Calu3 (cell line): ENCODE measurements around the gene ZNF491. TPM values are rescaled to one million over a fixed set of nuclear protein-coding genes. Genes with fewer than 3 reads are reported as not detected.

Experiments used
- BruUV-seq: library from RNA; stranded (reverse); fragments of 400-500 nt; replicated peaks from 2 replicates; lab custom pipeline; 2021; lab: Mats Ljungman, UMichigan
- CTCF ChIA-PET: fragments of 300-600 bp; sonication (Branson Sonifier 250); formaldehyde crosslinking; loops from one replicate; lab custom pipeline; 2022; ENCODE audit warnings: antibody characterized with exemption; lab: Charles Lee
- DNase-seq: peaks from one replicate; pipeline ENCODE4 v3.0.0; 2022
- H3K27ac Mint-ChIP-seq: one replicate; pipeline ENCODE4 v1.8.0; 2022; ENCODE audit warnings: mixed read lengths; ENCODE audit not compliant: unreplicated experiment
- H3K27me3 Mint-ChIP-seq: one replicate; pipeline ENCODE4 v1.8.0; 2022; ENCODE audit warnings: mixed read lengths; ENCODE audit not compliant: unreplicated experiment
- H3K36me3 Mint-ChIP-seq: one replicate; pipeline ENCODE4 v1.8.0; 2022; ENCODE audit warnings: mild to moderate bottlenecking, moderate library complexity, mixed read lengths; ENCODE audit not compliant: insufficient read depth, unreplicated experiment
- H3K4me1 Mint-ChIP-seq: one replicate; pipeline ENCODE4 v1.8.0; 2022; ENCODE audit warnings: mild to moderate bottlenecking, low read depth, mixed read lengths; ENCODE audit not compliant: unreplicated experiment
- H3K4me3 Mint-ChIP-seq: one replicate; pipeline ENCODE4 v1.8.0; 2022; ENCODE audit warnings: mild to moderate bottlenecking, low read depth, moderate library complexity, mixed read lengths; ENCODE audit not compliant: unreplicated experiment
- H3K9me3 Mint-ChIP-seq: one replicate; pipeline ENCODE4 v1.8.0; 2022; ENCODE audit warnings: low read depth, mixed read lengths; ENCODE audit not compliant: unreplicated experiment
- CTCF ChIP-seq: fragments of 200-600 bp; IDR thresholded peaks from one replicate; pipeline ENCODE4 v1.8.0; 2022; ENCODE audit warnings: antibody characterized with exemption; ENCODE audit not compliant: unreplicated experiment
- intact Hi-C: fragments of 100-400 bp; cut with micrococcal nuclease; formaldehyde crosslinking; loops from one replicate; pipeline ENCODE4 v1.10.0; 2022; ENCODE audit not compliant: unreplicated experiment
- total RNA-seq: library from RNA; stranded (reverse); gene quantifications from 2 replicates; pipeline ENCODE4 v1.2.3, GENCODE V29; 2022

Gene ZNF491
- total RNA-seq, 1 experiment from 2014 or later: 0.92 TPM

- Mint-ChIP-seq H3K27me3 (no peaks in the 10 kb centered on the region), H3K4me3 (no peak overlapping the region), H3K36me3 (peaks cover 10% of the 10 kb centered on the region), H3K27ac (no peak overlapping the region), H3K4me1 (no peaks in the 10 kb centered on the region), H3K9me3 (peaks cover 5% of the 10 kb centered on the region)
- no TSS peak for BruUV-seq
- CTCF ChIA-PET: no interaction called here
- intact Hi-C loops: no loop called here
- DNase-seq: no peak
- TF ChIP-seq CTCF: no peak
Observed at GRCh38 chr19:11780431-11781020, 17.8 kb upstream of the ZNF491 start.

GRCh38 chr19:11781295-11782057, 16.8 kb upstream of the ZNF491 start:
- no peaks in the 10 kb centered on the region for H3K4me1 Mint-ChIP-seq
- H3K4me3 Mint-ChIP-seq: no peak overlapping the region
- no peak for DNase-seq
- H3K9me3 Mint-ChIP-seq: peaks cover 5% of the 10 kb centered on the region
- no TSS peak for BruUV-seq
- no peak overlapping the region for H3K27ac Mint-ChIP-seq
- H3K27me3 Mint-ChIP-seq: no peaks in the 10 kb centered on the region
- intact Hi-C loops: no loop called here
- CTCF ChIA-PET: no interaction called here
- no peak for TF ChIP-seq CTCF
- peaks cover 10% of the 10 kb centered on the region for H3K36me3 Mint-ChIP-seq

DNA sequence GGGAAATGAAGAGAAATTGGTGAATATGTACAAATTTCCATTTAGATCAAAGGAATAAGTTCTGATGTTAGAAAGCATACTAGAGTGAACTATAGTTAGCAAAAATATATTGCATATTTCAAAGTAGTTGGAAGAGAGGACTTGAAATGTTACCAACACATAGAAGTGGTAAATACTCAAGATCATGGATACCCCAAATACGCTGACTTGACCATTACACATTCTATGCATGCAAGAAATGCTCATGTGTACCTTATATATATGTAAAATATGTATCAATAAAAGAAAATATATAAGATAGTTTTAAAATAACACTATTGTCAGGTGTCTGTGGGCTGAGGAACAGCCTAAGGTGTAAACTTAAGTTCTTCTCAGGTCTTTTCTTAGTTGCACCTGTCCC, 14.6 kb upstream of the ZNF491 start:
- Mint-ChIP-seq H3K27ac (no peak overlapping the region), H3K9me3 (peaks cover 5% of the 10 kb centered on the region), H3K4me3 (no peak overlapping the region), H3K27me3 (no peaks in the 10 kb centered on the region), H3K4me1 (no peaks in the 10 kb centered on the region), H3K36me3 (peaks cover 10% of the 10 kb centered on the region)
- DNase-seq: no peak
- BruUV-seq: no TSS peak
- no peak for TF ChIP-seq CTCF
- intact Hi-C loops: no loop called here
- CTCF ChIA-PET: no interaction called here

DNA sequence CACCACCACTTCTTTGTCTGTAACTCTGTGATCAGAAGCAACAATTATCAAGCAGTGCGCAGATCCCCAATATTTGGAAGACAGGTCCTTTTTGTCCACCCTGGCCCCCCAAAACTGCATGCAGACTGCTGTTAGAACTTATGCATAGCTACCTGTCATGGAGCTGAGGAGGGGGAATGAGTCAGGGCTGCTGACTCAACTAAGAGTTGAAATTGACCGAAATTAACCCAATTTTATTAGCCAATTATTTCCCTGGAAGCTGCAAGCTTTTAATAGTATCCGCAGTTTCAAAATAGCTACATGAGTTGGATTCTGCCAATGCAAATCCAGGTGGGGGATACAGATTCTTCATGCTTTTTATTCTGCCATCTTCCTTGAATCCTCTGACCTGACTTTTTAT, 14.0 kb upstream of the ZNF491 start:
- H3K9me3 Mint-ChIP-seq: peaks cover 5% of the 10 kb centered on the region
- intact Hi-C loops: no loop called here
- CTCF ChIA-PET: no interaction called here

More for the DNA sequence above, 14.0 kb upstream of the ZNF491 start:
- H3K4me1 Mint-ChIP-seq: no peaks in the 10 kb centered on the region
- no peak for DNase-seq
- no peak overlapping the region for H3K4me3 Mint-ChIP-seq
- TF ChIP-seq CTCF: no peak
- no peak overlapping the region for H3K27ac Mint-ChIP-seq
- no TSS peak for BruUV-seq
- H3K27me3 Mint-ChIP-seq: no peaks in the 10 kb centered on the region
- H3K36me3 Mint-ChIP-seq: peaks cover 7% of the 10 kb centered on the region
